AG10803 (cell line): ENCODE results near the gene PLSCR2.
A peak's percentile ranks its signal among the peaks of the same experiment; 100 is the strongest.
"Not testable (repeated sequence)": the region's sequence is repeated elsewhere in the genome, so short reads cannot be mapped to it uniquely, and the experiment has no call there.

ENCODE experiments used
- DNase-seq: peaks from one replicate; pipeline ENCODE4 v3.0.0; 2010; ENCODE audit warnings: low read depth
- H3K4me3 ChIP-seq: 2 replicates; pipeline ENCODE4 v1.5.1; 2011; ENCODE audit warnings: mild to moderate bottlenecking, low read length, control low read depth
- TF ChIP-seq, protein P1 (sequence below): conservative IDR thresholded peaks from 2 replicates; pipeline ENCODE4 v1.5.1; 2011; ENCODE audit warnings: mild to moderate bottlenecking, low read length, control low read depth, inconsistent platforms

The PLSCR2 gene

DNA sequence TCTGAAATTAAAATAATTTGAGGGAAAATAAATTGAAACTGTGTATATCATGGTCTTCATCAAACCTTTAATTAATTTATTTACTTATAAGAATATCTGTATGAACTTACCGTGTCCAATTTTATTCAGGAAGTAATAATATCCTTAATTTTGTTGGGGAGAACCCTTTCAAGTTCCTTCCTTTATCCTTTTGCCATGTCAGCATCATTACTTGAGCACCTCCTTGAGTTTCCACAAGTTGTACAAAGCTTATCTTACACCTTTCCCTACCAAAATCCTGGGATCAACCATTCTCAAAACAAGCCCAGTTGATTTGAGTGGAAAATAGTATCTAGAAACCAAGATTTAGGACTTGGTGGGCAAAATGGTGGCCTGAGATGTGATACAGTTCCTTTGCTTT lies 37.3 kb downstream of the PLSCR2 start:
- H3K4me3 ChIP-seq: no peak overlapping the region
- no peak for DNase-seq
- TF ChIP-seq, protein P1, sequence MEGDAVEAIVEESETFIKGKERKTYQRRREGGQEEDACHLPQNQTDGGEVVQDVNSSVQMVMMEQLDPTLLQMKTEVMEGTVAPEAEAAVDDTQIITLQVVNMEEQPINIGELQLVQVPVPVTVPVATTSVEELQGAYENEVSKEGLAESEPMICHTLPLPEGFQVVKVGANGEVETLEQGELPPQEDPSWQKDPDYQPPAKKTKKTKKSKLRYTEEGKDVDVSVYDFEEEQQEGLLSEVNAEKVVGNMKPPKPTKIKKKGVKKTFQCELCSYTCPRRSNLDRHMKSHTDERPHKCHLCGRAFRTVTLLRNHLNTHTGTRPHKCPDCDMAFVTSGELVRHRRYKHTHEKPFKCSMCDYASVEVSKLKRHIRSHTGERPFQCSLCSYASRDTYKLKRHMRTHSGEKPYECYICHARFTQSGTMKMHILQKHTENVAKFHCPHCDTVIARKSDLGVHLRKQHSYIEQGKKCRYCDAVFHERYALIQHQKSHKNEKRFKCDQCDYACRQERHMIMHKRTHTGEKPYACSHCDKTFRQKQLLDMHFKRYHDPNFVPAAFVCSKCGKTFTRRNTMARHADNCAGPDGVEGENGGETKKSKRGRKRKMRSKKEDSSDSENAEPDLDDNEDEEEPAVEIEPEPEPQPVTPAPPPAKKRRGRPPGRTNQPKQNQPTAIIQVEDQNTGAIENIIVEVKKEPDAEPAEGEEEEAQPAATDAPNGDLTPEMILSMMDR: no peak

DNA sequence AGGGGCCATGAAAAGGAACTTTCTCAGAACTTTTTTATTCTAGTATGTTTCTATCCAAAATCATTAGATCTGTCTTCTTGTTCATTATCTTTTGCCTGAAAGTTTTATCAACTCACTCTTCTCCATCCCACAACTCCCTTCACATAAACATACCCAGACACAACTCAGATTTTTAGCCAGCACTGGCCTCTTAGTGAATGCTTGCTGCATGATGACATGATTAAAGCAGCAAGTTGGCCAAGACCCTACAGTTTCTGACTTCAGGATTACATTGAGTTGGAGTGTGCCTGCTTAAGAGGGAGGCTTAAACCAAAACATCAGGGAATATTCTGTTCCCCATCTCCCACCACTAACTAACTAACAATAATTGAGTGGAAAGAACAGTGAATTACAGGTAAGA lies 38.1 kb downstream of the PLSCR2 start:
- H3K4me3 ChIP-seq: no peak overlapping the region
- TF ChIP-seq, protein P1: no peak
- DNase-seq: peak; percentile 5

DNA sequence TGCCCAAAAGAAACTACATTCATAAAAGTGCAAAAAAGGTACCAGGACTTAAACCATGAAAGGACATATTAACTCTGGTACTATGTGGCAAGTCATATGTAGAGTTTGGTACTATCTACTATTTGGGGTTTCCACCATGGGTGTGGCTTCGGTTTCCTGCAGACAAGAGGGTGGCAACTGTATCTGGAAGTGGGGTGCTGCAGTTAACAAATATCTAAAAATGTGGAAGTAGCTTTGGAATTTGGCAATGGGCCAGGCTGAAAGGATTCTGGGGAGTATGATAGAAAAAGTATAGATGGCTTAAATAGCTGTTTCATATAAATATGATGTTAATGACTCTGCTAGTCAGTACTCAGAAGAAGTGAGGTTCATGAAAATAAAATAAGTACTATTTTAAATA lies 44.0 kb downstream of the PLSCR2 start:
- TF ChIP-seq, protein P1: no peak
- DNase-seq: no peak
- H3K4me3 ChIP-seq: no peak overlapping the region

DNA sequence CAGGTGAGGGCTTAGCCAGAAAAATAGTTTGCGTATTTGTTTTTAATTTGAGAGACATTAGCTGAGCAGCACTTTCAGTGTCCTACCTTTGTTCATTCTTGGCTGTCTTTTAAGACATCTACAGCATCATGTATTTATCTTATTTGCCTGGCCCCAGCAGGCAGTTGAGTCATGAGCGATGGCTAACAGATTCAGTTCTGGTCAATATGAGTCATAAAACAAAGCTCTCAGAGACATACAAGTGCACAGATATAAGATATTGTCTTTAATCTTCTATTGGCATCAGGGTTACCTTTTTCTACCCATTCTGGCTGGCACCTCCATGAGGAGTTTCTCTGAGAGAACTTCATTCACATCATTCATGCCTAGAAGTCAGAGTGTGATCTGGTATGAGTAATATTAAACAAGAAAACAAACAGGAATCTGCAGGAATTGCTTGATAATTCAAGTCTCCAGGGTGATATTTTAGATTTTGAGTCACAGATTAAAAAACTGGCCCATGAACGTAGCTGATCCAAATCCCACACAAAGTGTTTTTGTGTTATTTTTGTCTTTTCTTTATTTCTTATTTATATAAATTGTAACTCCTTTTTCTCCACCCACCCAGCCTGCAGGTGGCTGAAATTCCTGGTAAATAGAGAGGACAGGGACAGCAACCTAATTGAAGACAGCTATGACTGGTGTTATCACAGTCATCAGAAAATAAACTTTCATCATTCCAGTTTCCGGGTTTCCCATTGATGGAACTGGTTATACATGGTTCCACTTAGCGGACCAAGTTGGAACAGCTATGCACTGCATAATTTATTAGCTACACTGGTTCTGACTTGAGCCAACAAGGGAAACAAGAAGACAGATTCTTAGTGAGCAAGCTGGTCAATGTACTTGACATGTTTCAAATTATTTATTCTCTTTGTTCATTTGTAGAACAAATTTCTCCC lies 47.3 kb downstream of the PLSCR2 start:
- DNase-seq: peak; percentile 1
- TF ChIP-seq, protein P1: no peak
- no peak overlapping the region for H3K4me3 ChIP-seq

DNA sequence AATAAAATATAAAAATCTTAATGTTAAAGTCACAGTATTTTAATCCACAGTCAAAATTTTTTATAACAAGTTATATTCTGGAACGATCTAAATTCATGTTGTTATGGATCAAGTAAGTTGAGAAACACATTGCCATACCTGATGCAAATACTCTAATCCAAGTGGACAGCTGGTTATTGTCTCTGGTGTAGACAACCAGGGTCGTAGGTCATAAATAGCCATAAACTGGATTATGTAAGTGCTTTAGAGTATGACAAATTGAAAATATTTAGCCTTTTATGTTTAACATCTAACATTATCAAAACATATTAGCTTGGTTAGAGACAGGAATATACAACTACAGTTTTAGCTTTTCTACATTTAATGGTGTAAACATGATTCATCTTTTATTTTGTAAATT lies 53.0 kb downstream of the PLSCR2 start:
- no peak overlapping the region for H3K4me3 ChIP-seq
- no peak for DNase-seq
- TF ChIP-seq, protein P1: no peak

DNA sequence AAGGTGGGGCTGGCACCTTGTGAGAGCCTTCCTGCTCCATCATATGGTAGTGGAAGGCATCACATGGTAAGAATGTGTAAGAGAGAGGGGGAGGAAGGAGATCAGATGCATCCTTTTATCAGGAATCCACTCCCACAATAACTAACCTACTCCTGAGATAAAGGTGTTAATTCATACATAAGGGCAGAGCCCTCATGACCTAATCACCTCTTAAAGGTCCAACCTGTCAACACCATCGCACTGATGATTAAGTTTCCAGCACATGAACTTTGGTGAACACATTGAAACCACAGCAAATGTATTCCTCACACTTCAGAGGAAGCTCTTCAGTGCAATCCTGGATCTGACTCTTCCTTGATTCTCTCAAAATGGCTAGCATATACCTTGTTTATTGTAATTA lies 55.4 kb downstream of the PLSCR2 start:
- H3K4me3 ChIP-seq: no peak overlapping the region
- no peak for DNase-seq
- TF ChIP-seq, protein P1: no peak

DNA sequence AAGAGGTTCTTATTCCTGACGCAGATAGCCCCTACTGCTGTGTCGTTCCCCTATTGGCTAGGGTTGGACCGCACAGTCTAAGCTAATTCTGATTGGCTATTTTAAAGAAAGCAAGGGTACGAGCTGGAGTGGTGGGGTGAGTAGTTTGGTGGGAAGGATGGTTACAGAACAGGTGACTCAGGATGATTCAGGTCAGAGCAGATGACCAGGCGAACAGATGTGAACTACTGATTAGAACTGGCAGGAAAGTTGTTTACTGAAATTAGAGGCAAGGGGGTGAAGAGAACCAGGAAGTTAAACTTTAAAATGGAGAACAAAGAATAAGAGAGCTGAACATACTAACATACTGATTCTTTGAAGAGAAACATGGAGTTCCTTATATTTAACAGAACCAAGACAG lies 56.6 kb downstream of the PLSCR2 start:
- DNase-seq, H3K4me3 ChIP-seq: not testable (repeated sequence)
